ENCODE results near the gene SLC25A40.
"Not testable (repeated sequence)": the region's sequence is repeated elsewhere in the genome, so short reads cannot be mapped to it uniquely, and the experiment has no call there.

SLC25A40 gene, protein sequence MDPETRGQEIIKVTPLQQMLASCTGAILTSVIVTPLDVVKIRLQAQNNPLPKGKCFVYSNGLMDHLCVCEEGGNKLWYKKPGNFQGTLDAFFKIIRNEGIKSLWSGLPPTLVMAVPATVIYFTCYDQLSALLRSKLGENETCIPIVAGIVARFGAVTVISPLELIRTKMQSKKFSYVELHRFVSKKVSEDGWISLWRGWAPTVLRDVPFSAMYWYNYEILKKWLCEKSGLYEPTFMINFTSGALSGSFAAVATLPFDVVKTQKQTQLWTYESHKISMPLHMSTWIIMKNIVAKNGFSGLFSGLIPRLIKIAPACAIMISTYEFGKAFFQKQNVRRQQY

DNA sequence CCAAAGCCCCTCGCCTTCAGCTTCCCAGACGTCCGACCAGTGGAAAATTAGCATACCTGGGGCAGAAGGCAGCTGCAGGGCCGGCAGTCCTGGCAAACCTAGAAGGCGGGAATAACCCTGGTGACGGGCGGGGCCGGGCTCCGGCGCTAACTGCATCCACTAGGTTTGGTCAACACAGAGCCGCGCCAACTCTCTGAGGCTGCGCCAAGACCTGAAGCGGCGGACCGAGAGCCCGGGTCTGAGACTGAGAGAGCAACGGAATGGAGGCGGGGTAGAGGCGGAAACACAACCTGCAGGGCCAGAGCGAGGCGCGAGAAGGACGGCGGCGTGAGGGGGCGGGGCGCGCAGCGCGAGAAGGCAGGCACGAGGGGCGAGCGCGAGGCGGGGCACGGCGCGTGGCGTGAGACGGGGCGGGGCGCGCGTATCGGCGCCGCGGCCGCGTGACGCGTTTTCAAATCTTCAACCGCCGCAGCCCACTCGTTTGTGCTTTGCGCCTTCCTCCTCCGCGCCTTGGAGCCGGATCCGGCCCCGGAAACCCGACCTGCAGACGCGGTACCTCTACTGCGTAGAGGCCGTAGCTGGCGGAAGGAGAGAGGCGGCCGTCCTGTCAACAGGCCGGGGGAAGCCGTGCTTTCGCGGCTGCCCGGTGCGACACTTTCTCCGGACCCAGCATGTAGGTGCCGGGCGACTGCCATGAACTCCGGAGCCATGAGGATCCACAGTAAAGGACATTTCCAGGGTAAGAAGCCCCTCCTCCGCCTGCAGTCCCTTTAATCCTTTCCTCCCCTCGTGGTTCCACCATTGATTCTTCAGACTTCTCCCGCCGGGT is at the start of gene SLC25A40, which contains the start of gene DBF4:
SLC25A40 (minus strand) TSS at position 321 of the 829 bp plus-strand sequence. CDS start 17,633 bp downstream, outside the sequence.
DBF4 (plus strand) TSS at position 454 of the 829 bp plus-strand sequence; CDS start at position 694, 240 bp downstream.
- peak; percentile 87 to 91 for DNase-seq (ENCODE audit: low read depth in 2 of 2)

DNA sequence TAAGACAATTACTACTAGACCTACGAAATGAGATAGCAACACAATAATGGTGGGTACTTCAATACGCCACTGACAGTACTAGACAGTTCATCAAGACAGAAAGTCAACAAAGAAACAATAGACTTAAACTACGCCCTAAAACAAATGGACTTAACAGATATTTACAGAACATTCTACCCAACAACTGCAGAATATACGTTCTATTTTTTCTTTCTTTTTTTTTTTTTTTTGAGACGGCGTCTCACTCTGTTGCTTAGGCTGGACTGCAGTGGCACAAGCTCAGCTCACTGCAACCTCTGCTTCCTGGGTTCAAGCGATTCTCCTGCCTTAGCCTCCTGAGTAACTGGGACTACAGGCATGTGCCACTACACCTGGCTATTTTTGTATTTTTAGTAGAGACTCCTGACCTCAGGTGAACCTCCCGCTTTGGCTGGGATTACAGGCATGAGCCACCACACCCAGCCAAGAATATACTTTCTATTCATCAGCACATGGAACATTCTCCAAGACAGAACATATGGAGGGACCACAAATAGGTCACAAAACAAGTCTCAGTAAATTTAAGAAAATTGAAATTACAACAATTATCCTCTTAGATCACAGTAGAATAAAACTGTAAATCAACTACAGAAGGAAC is 46.7 kb upstream of the SLC25A40 start:
- not testable (repeated sequence) for DNase-seq (ENCODE audit: low read depth in 2 of 2)

- no peak for DNase-seq (ENCODE audit: low read depth in 2 of 2)
These were observed 44.4 kb upstream of the SLC25A40 start for GRCh38 chr7:87920578-87920977.

DNA sequence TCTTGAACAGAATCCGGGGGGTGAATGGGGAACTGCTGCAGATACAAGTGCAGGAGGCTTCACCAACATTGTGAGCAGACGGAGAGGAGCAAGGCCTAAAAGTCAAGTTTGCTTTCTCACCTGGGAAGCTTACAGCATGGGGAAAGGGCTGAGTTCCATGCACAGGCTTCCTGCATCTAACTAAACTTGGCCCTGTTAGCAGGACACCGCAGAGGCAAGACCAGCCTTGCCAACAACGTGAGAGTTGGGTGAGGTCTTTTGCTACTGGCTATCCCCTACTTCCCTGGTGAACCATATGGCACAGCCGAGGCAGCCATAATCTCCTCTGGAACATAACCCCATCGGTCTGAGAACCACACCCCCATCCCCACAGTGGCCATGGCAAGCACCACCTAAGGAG is 43.7 kb upstream of the SLC25A40 start:
- no peak for DNase-seq (ENCODE audit: low read depth in 2 of 2)

DNA sequence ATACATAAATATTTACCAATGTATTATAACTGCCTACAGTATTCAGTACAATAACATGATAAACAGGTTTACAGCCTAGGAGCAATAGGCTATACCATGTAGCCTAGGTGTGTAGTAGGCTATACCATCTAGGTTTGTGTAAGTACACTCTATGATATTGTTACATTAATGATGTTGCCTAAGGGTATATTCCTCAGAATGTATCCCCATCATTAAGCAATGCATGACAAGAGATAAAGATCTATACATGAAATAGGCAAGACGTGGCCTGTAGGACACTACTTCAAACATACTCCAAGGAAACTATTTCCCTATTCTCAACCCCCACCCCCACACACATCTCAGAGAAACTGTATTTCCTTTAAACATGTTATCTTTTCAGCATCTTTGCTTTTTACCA is 42.6 kb upstream of the SLC25A40 start:
- DNase-seq (ENCODE audit: low read depth in 2 of 2) = no peak

DNA sequence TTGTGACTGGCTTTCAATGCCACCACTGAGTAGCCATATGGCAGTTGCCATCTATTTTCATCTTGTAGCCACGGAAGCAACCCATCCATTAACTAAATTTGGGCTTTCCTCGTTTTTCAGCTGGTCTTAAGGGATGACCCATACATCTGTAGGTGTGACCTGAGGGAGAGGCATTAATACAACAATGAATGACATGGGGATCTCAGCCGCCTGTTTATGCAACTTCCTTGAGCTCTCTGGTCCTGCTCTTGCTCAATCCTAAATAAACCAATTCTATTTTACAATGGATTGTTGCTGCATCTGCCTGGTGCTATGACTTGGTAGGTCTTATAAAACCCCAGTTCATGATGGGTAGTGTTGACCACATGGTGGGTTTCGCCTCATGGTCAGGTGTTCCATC is 36.0 kb upstream of the SLC25A40 start:
- DNase-seq (ENCODE audit: low read depth in 2 of 2) = no peak

- DNase-seq (ENCODE audit: low read depth in 2 of 2) = not testable (repeated sequence)
These were observed 32.7 kb upstream of the SLC25A40 start for GRCh38 chr7:87908814-87909213.

- not testable (repeated sequence) for DNase-seq (ENCODE audit: low read depth in 2 of 2)
These were observed 31.2 kb upstream of the SLC25A40 start for GRCh38 chr7:87907136-87907906.

DNA sequence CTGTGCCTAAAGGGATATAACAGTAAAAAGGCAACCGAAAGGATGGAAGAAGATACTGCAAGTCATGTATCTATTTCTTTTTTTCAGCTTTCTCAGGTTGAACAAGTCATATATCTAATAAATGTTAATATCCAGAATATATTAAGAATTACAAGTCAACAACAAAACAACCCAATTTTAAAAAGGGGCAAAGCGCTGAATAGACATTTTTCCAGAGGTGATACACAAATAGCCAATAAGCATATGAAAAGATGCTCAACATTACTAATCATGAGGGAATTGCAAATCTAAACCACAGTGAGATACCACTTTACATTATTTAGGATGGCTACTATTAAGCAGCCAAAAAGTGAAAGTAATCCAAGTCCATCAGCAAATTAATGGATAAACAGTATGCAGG is 23.1 kb upstream of the SLC25A40 start:
- DNase-seq (ENCODE audit: low read depth in 2 of 2) = no peak

DNA sequence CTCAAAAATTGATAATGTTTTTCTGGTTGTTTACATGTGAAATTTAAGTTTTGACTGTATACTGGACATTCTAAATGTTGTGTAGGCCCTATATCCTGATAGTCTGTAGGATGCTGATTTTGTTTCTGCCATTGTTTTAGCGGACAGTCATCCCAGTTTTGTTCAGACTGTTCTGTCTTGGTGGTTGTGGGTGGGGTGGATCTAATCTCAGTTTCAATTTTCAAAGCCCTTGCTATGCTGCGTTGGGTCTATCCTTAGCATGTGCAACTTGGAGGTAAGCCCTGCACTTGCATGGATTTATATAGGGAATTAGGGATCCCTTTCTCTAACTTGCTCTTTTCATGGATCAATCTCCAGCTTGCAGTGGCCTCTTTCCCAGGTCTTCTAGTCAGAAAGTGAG is 19.2 kb upstream of the SLC25A40 start:
- DNase-seq (ENCODE audit: low read depth in 2 of 2) = no peak

DNA sequence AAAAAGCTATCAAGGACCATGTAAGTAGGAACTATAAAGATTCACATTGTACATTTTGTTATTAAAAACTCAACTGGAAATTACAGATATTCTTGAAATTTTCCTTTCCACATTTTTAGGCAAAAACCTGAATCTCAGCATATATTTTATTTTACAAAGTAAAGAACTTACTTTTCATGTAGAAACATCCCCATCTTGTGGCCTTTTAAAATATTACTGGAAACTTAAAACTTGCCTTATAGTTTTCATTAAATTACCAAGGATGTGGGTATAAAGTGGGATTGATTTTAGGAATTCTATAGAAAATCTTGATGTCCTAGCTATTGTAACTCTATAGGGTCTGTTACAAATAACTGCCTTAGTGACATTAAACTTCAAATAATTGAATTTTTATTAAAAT is 10.7 kb upstream of the SLC25A40 start:
- DNase-seq (ENCODE audit: low read depth in 2 of 2) = no peak

GRCh38 chr7:87885018-87885417 is 8.9 kb upstream of the SLC25A40 start:
- no peak for DNase-seq (ENCODE audit: low read depth in 2 of 2)

DNA sequence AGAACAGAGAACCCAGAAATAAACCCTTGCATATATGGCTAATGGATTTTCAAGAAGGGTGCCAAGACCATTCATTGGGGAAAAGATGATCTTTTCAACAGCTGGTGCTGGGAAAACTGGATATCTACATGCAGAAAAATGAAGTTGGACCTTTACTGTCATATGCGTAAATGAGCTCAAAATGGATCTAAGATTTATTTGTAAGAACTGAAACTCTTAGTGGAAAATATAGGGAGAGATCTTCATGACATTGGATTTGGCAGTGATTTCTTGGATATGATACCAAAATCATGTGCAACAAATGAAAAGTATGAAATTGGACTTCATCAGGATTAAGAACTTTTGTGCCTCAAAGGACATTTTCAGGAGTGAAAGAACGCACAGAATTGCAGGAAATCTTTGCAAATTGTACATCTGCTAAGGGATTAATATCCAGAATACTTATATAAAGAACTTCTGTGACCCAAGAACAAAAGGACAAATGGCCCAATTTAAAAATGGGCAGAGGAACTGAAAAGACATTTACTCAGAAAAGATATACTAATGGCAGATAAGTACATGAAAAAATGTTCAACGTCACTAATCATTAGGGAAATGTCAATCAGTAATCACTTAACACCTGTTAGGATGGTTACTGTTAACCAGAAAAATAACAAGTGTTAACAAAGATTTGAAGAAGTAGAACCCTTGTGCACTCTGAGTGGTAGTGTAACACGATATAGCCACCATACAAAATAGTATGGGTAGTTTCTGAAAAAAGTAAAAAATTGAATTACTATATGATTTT is 6.2 kb upstream of the SLC25A40 start:
- DNase-seq (ENCODE audit: low read depth in 2 of 2) = no peak

- no peak for DNase-seq (ENCODE audit: low read depth in 2 of 2)
These were observed 2.1 kb upstream of the SLC25A40 start for GRCh38 chr7:87878208-87878735.

DNA sequence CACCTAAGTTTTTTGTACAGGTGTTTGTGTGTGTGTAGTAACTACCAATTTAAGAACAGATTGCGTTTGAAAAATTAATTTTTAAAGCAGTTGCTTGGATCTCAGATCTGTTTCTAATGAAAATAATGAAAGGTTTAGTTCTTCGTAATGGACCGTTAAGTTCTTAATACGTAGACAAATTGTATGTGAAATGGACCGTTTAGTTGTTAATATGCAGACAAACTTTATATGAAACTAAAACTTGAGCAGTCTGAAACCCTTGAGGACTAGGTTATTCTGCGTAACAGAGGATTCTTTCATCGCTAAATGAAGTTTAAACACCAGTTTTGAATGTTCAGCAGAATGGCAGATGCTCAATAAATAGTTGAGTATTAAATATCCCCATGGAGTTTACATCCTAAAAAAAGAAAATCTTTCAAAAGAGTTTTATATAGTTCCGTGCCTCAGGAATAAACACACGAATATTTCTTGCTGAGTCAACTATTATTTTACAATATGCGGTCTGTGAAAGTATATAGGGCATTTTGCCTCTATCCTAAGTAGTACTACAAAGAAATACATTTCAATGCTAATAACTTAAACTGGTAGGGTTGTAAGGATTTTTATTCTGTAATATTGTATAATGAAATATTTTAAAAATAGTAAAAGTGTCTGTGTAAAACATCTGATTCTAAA is 1.3 kb upstream of the SLC25A40 start:
- DNase-seq (ENCODE audit: low read depth in 2 of 2) = no peak

- peak; percentile 4 to 8 for DNase-seq (ENCODE audit: low read depth in 2 of 2)
These were observed 692 bp upstream of the SLC25A40 start for GRCh38 chr7:87876869-87877234.

- DNase-seq (ENCODE audit: low read depth in 2 of 2) = no peak
These were observed 765 bp downstream of the SLC25A40 start for GRCh38 chr7:87875151-87876039.

DNA sequence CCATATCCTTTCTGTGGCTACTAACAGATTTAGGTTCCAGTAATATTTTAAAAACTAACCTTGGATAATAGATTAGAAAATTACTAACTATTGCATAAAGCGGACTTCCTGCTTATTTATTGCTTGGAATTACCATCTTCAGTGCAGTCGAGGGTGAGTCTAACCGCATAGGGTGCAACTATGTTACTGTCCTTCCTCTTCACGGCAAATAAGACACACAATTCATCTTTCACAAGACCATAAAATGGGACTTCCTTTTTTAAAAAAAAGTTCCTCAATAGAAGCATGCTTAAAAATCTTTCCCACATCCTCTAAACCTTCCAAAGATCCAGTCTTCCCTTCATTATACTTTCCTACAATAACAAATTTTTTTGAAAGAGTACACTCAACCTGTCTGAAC is 2.1 kb downstream of the SLC25A40 start:
- DNase-seq (ENCODE audit: low read depth in 2 of 2) = no peak

GRCh38 chr7:87873328-87873727 is 2.8 kb downstream of the SLC25A40 start:
- DNase-seq (ENCODE audit: low read depth in 2 of 2) = not testable (repeated sequence)
